ENCODE data around the gene MRPL16. TPM values are rescaled to one million over a fixed set of nuclear protein-coding genes. Genes with fewer than 3 reads are reported as not detected.

The MRPL16 gene
- total RNA-seq, 1 experiment from 2014 or later, result 66.0 TPM

GRCh38 chr11:59766542-59767224 is 43.9 kb downstream of the MRPL16 start:
- DNase-seq, result no peak
- Mint-ChIP-seq H3K9me3 (ENCODE audit: unreplicated experiment) (no peaks in the 10 kb centered on the region), H3K4me3 (ENCODE audit: unreplicated experiment) (no peak overlapping the region), H3K27ac (ENCODE audit: unreplicated experiment) (peak overlapping the region; percentile 43), H3K36me3 (ENCODE audit: insufficient read depth, unreplicated experiment) (peaks cover 33% of the 10 kb centered on the region), H3K27me3 (ENCODE audit: insufficient read depth, unreplicated experiment) (no peaks in the 10 kb centered on the region), H3K4me1 (ENCODE audit: low read depth, unreplicated experiment) (peaks cover 51% of the 10 kb centered on the region)
- Histone ChIP-seq H3K4me3 (ENCODE audit: low read depth, low read length) (no peak overlapping the region), H3K9me3 (no peaks in the 10 kb centered on the region), H3K4me1 (peaks cover 62% of the 10 kb centered on the region), H3K36me3 (ENCODE audit: control insufficient read depth, insufficient read depth, low read length) (peaks cover 2% of the 10 kb centered on the region; the same call in 1 of the 2 replicates), H3K27me3 (replicated peaks; ENCODE audit: control insufficient read depth, insufficient read depth, low read length) (no peaks in the 10 kb centered on the region)
- POLR2A ChIA-PET, result interaction anchor here (0.7 to 1.3 kb wide), 4 partner anchors 10 to 97 kb away, joined by 3 to 4 read pairs (median 4); partner anchors contain the start of gene STX3
- TF ChIP-seq, protein P1, sequence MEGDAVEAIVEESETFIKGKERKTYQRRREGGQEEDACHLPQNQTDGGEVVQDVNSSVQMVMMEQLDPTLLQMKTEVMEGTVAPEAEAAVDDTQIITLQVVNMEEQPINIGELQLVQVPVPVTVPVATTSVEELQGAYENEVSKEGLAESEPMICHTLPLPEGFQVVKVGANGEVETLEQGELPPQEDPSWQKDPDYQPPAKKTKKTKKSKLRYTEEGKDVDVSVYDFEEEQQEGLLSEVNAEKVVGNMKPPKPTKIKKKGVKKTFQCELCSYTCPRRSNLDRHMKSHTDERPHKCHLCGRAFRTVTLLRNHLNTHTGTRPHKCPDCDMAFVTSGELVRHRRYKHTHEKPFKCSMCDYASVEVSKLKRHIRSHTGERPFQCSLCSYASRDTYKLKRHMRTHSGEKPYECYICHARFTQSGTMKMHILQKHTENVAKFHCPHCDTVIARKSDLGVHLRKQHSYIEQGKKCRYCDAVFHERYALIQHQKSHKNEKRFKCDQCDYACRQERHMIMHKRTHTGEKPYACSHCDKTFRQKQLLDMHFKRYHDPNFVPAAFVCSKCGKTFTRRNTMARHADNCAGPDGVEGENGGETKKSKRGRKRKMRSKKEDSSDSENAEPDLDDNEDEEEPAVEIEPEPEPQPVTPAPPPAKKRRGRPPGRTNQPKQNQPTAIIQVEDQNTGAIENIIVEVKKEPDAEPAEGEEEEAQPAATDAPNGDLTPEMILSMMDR (IDR thresholded peaks at IDR 0.05; ENCODE audit: insufficient read depth in 1 of 2, low read depth in 1 of 2, low read length in 1 of 2, severe bottlenecking in 1 of 2, unreplicated experiment in 1 of 2), result no peak
- intact Hi-C loops (cut with micrococcal nuclease; ENCODE audit: unreplicated experiment), result no loop called here
- CTCF ChIA-PET, result interaction anchor here (1.6 kb wide), 1 partner anchor 11 kb away, joined by 3 read pairs; no protein-coding TSS in a partner anchor
- BruUV-seq (replicated peaks), result no TSS peak

GRCh38 chr11:59765068-59765735 is 45.4 kb downstream of the MRPL16 start:
- CTCF ChIA-PET, result no interaction called here
- TF ChIP-seq, protein P1 (IDR thresholded peaks at IDR 0.05; ENCODE audit: insufficient read depth in 1 of 2, low read depth in 1 of 2, low read length in 1 of 2, severe bottlenecking in 1 of 2, unreplicated experiment in 1 of 2), result no peak

GRCh38 chr11:59761993-59762392 is 48.6 kb downstream of the MRPL16 start:
- peaks cover 73% of the 10 kb centered on the region for H3K36me3 Mint-ChIP-seq (ENCODE audit: insufficient read depth, unreplicated experiment)
- H3K9me3 Mint-ChIP-seq (ENCODE audit: unreplicated experiment), result no peaks in the 10 kb centered on the region
- no peak overlapping the region for H3K4me3 ChIP-seq (ENCODE audit: low read depth, low read length)
- TF ChIP-seq, protein P1 (IDR thresholded peaks at IDR 0.05; ENCODE audit: insufficient read depth in 1 of 2, low read depth in 1 of 2, low read length in 1 of 2, severe bottlenecking in 1 of 2, unreplicated experiment in 1 of 2), result no peak
- H3K27me3 Mint-ChIP-seq (ENCODE audit: insufficient read depth, unreplicated experiment), result no peaks in the 10 kb centered on the region
- no peaks in the 10 kb centered on the region for H3K9me3 ChIP-seq
- POLR2A ChIA-PET, result no interaction called here
- H3K4me3 Mint-ChIP-seq (ENCODE audit: unreplicated experiment), result no peak overlapping the region
- no peak for DNase-seq
- intact Hi-C loops (cut with micrococcal nuclease; ENCODE audit: unreplicated experiment), result no loop called here
- peak overlapping the region; percentile 37 for H3K27ac Mint-ChIP-seq (ENCODE audit: unreplicated experiment)
- H3K36me3 ChIP-seq (ENCODE audit: control insufficient read depth, insufficient read depth, low read length), result peaks cover 1% of the 10 kb centered on the region; the same call in 1 of the 2 replicates
- peaks cover 55% of the 10 kb centered on the region for H3K4me1 ChIP-seq
- H3K27me3 ChIP-seq (replicated peaks; ENCODE audit: control insufficient read depth, insufficient read depth, low read length), result no peaks in the 10 kb centered on the region
- H3K4me1 Mint-ChIP-seq (ENCODE audit: low read depth, unreplicated experiment), result peaks cover 66% of the 10 kb centered on the region
- BruUV-seq (replicated peaks), result no TSS peak
- CTCF ChIA-PET, result no interaction called here

More at GRCh38 chr11:59765068-59765735, 45.4 kb downstream of the MRPL16 start:
- Mint-ChIP-seq H3K27ac (ENCODE audit: unreplicated experiment) (peak overlapping the region; percentile 23), H3K9me3 (ENCODE audit: unreplicated experiment) (no peaks in the 10 kb centered on the region), H3K36me3 (ENCODE audit: insufficient read depth, unreplicated experiment) (peaks cover 43% of the 10 kb centered on the region), H3K4me3 (ENCODE audit: unreplicated experiment) (peak overlapping the region; percentile 21), H3K4me1 (ENCODE audit: low read depth, unreplicated experiment) (peaks cover 59% of the 10 kb centered on the region), H3K27me3 (ENCODE audit: insufficient read depth, unreplicated experiment) (no peaks in the 10 kb centered on the region)
- Histone ChIP-seq H3K36me3 (ENCODE audit: control insufficient read depth, insufficient read depth, low read length) (no peaks in the 10 kb centered on the region; the same call in 1 of the 2 replicates), H3K27me3 (replicated peaks; ENCODE audit: control insufficient read depth, insufficient read depth, low read length) (no peaks in the 10 kb centered on the region), H3K9me3 (no peaks in the 10 kb centered on the region), H3K4me3 (ENCODE audit: low read depth, low read length) (no peak overlapping the region), H3K4me1 (peaks cover 51% of the 10 kb centered on the region)
- BruUV-seq (replicated peaks), result no TSS peak
- DNase-seq, result no peak
- POLR2A ChIA-PET, result interaction anchor here (0.6 kb wide), 1 partner anchor 31 kb away, joined by 3 read pairs; no protein-coding TSS in a partner anchor
- intact Hi-C loops (cut with micrococcal nuclease; ENCODE audit: unreplicated experiment), result no loop called here

All from Caco-2 (cell line).